RWPE1 (cell line): ENCODE measurements around the gene RPL15.

Experiments used
- CTCF ChIA-PET: fragments of 350-600 bp; sonication (Branson Sonifier 250); formaldehyde crosslinking; extraction: SDS; loops from one replicate; lab custom pipeline; 2021; lab: Yijun Ruan, JAX
- POLR2A ChIA-PET: fragments of 400-600 bp; formaldehyde crosslinking; extraction: SDS; loops from one replicate; lab custom pipeline; 2020; ENCODE audit warnings: antibody characterized with exemption; ENCODE audit not compliant: low non-redundant PET; lab: Yijun Ruan, JAX
- DNase-seq: peaks from one replicate; pipeline ENCODE4 v3.0.0; 2012; ENCODE audit warnings: low spot score
- H3K27ac ChIP-seq: fragments of 450-650 bp; 2 replicates; pipeline ENCODE4 v1.5.1; 2017
- CTCF ChIP-seq: fragments of 450-650 bp; conservative IDR thresholded peaks from 2 replicates; pipeline ENCODE4 v1.5.1; 2017; ENCODE audit warnings: low read depth, mild to moderate bottlenecking

The RPL15 gene

GRCh38 chr3:23954144-23954543 is 37.2 kb downstream of the RPL15 start:
- ChIA-PET POLR2A (no interaction called here), CTCF (no interaction called here)
- no peak for TF ChIP-seq CTCF
- no peak overlapping the region for H3K27ac ChIP-seq
- DNase-seq, result no peak

GRCh38 chr3:23956701-23957100 is 39.8 kb downstream of the RPL15 start:
- no peak for TF ChIP-seq CTCF
- ChIA-PET POLR2A (no interaction called here), CTCF (no interaction called here)
- no peak overlapping the region for H3K27ac ChIP-seq
- no peak for DNase-seq

GRCh38 chr3:23959135-23959900 is 42.4 kb downstream of the RPL15 start:
- ChIA-PET POLR2A (interaction anchor here (0.7 kb wide), 1 partner anchor 24 kb away, joined by 3 read pairs; no protein-coding TSS in a partner anchor), CTCF (no interaction called here)
- H3K27ac ChIP-seq, result peak overlapping the region; percentile 84
- TF ChIP-seq CTCF, result no peak
- peak; percentile 83 for DNase-seq

GRCh38 chr3:23960649-23961048 is 43.7 kb downstream of the RPL15 start:
- no peak for DNase-seq
- no peak for TF ChIP-seq CTCF
- ChIA-PET POLR2A (no interaction called here), CTCF (interaction anchor here (0.7 kb wide), 1 partner anchor 480 kb away, joined by 8 read pairs; no protein-coding TSS in a partner anchor)
- peak overlapping the region; percentile 9; the same call in 1 of the 2 replicates for H3K27ac ChIP-seq

- no peak for TF ChIP-seq CTCF
- H3K27ac ChIP-seq, result no peak overlapping the region
- CTCF ChIA-PET, result interaction anchor here (0.7 kb wide), 2 partner anchors 30 to 480 kb away, joined by 4 to 8 read pairs; no protein-coding TSS in a partner anchor
Measured at GRCh38 chr3:23961066-23961465, 44.1 kb downstream of the RPL15 start.

GRCh38 chr3:23961913-23962312 is 45.0 kb downstream of the RPL15 start:
- TF ChIP-seq CTCF, result no peak
- no peak overlapping the region for H3K27ac ChIP-seq
- POLR2A ChIA-PET, result no interaction called here
- DNase-seq, result no peak
- CTCF ChIA-PET, result no interaction called here

More at GRCh38 chr3:23961066-23961465, 44.1 kb downstream of the RPL15 start:
- POLR2A ChIA-PET, result no interaction called here
- DNase-seq, result peak; percentile 12
